Right lobe of liver (tissue), 6 donors: ENCODE data around the gene SLC26A11. TPM values are rescaled to one million over a fixed set of nuclear protein-coding genes. Genes with fewer than 3 reads are reported as not detected.
"Not testable (repeated sequence)": the region's sequence is repeated elsewhere in the genome, so short reads cannot be mapped to it uniquely, and the experiment has no call there.

Source experiments
- ATAC-seq, 4 donors: fragments of 200-7000 bp; cut with Tn5 transposase; one replicate each; pipeline ENCODE4 v1.9.1; 2020; ENCODE audit warnings: mild to moderate bottlenecking in 4 of 4, moderate library complexity in 4 of 4
- DNase-seq, 3 donors: peaks; one replicate each; pipeline ENCODE4 v3.0.0-alpha.2; 2020
- H3K27ac ChIP-seq, 3 donors: fragments of 200-600 bp; one replicate each; pipeline ENCODE4 v1.8.0; 2022
- H3K27me3 ChIP-seq, 2 donors: fragments of 200-600 bp; one replicate each; pipeline ENCODE4 v1.8.0; 2022
- H3K36me3 ChIP-seq, 4 donors: fragments of 200-600 bp; sonication (generic) in 1 of 4; one replicate each; pipeline versions ENCODE4 v1.5.1 to v1.8.0; 2017 to 2022; ENCODE audit warnings: control low read depth in 1 of 4
- H3K4me1 ChIP-seq, 4 donors: fragments of 200-600 bp; sonication (generic) in 1 of 4; one replicate each; pipeline versions ENCODE4 v1.5.1 to v1.8.0; 2017 to 2022; ENCODE audit warnings: control low read depth in 1 of 4
- H3K4me3 ChIP-seq, 3 donors: fragments of 200-600 bp; one replicate each; pipeline ENCODE4 v1.8.0; 2022
- H3K9me3 ChIP-seq, 4 donors: fragments of 200-600 bp; sonication (generic) in 1 of 4; one replicate each; pipeline versions ENCODE4 v1.5.1 to v1.8.0; 2017 to 2022; ENCODE audit warnings: control low read depth in 1 of 4
- POLR2A ChIP-seq: fragments of 450-650 bp; IDR thresholded peaks from one replicate; pipeline ENCODE4 v1.6.1; 2017; ENCODE audit warnings: antibody characterized with exemption, mild to moderate bottlenecking
- WGBS: methylation state at CpG from one replicate; pipeline ENCODE4 v1.1.6; 2018; ENCODE audit warnings: low coverage, low lambda C conversion rate; ENCODE audit not compliant: insufficient coverage; ENCODE audit errors: missing lambda C conversion rate; 5-methylcytosine and 5-hydroxymethylcytosine counted together
- intact Hi-C, 2 donors: fragments of 100-400 bp; cut with DNase I; formaldehyde crosslinking; loops; one replicate each; pipeline versions ENCODE4 v1.11.2 to v1.14.1; 2022
- total RNA-seq, 6 experiments: library from RNA; depleted of rRNA in 2 of 6; stranded (reverse); fragments of >200 nt in 2 of 6; fragmentation: NEBNext Ultra II Directional in 3 of 6; extraction: Animal tissue kit (Norgen Biotek cat#: 25700) in 3 of 6; gene quantifications; one replicate each; pipeline versions ENCODE4 v1.1.0 to v1.2.4, GENCODE V29; 2016 to 2023
- TF ChIP-seq, protein P1 (sequence below), 4 donors: fragments of 200-600 bp in 3 of 4; fragments of 450-650 bp in 1 of 4; IDR thresholded peaks; one replicate each; pipeline versions ENCODE4 v1.5.1 to v1.8.0; 2016 to 2022; ENCODE audit warnings: antibody characterized with exemption in 4 of 4, mild to moderate bottlenecking in 2 of 4
- donor health status: DM: no; HTN: yes; CAD: no.
- donor health status: DM: no; HTN: no; CAD: no.
- donor health status: DM: no; HTN: no; CAD: no.
- donor health status: DM: no; HTN: yes; CAD: no.
- donor health status: DM: no; HTN: yes; CAD: no.

The SLC26A11 gene
- total RNA-seq, 6 experiments from 2014 or later = 5.8 to 9.8 (median 6.5) TPM

DNA sequence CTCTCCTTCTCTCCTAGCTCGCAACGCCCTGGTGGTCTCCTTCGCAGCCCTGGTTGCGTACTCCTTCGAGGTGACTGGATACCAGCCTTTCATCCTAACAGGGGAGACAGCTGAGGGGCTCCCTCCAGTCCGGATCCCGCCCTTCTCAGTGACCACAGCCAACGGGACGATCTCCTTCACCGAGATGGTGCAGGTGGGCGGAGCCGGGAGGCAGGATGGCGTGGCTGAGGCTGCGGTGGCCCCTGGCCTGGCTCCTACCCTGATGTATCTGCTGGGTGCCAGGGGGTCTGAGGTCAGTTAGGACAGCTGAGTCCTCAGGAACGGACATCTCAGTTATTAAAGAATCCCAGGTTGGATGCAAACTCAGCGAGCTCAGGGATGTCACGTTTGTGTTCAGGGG, 16.7 kb downstream of the SLC26A11 start:
- Histone ChIP-seq H3K27me3 (no peaks in the 10 kb centered on the region), H3K27ac (no peak overlapping the region), H3K4me3 (no peak overlapping the region), H3K4me1 (no peaks in the 10 kb centered on the region), H3K9me3 (peaks cover 0 to 10% (median 3%) of the 10 kb centered on the region in 4 donors), H3K36me3 (peaks cover 0 to 10% (median 0%) of the 10 kb centered on the region in 4 donors)
- TF ChIP-seq POLR2A = no peak
- TF ChIP-seq, protein P1, sequence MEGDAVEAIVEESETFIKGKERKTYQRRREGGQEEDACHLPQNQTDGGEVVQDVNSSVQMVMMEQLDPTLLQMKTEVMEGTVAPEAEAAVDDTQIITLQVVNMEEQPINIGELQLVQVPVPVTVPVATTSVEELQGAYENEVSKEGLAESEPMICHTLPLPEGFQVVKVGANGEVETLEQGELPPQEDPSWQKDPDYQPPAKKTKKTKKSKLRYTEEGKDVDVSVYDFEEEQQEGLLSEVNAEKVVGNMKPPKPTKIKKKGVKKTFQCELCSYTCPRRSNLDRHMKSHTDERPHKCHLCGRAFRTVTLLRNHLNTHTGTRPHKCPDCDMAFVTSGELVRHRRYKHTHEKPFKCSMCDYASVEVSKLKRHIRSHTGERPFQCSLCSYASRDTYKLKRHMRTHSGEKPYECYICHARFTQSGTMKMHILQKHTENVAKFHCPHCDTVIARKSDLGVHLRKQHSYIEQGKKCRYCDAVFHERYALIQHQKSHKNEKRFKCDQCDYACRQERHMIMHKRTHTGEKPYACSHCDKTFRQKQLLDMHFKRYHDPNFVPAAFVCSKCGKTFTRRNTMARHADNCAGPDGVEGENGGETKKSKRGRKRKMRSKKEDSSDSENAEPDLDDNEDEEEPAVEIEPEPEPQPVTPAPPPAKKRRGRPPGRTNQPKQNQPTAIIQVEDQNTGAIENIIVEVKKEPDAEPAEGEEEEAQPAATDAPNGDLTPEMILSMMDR (IDR thresholded peaks at IDR 0.05) = no peak
- no peak for DNase-seq
- intact Hi-C loops = no loop called here
- ATAC-seq = no peak
- 93% methylated on average over 3 of the region's 17 CpGs for WGBS

DNA sequence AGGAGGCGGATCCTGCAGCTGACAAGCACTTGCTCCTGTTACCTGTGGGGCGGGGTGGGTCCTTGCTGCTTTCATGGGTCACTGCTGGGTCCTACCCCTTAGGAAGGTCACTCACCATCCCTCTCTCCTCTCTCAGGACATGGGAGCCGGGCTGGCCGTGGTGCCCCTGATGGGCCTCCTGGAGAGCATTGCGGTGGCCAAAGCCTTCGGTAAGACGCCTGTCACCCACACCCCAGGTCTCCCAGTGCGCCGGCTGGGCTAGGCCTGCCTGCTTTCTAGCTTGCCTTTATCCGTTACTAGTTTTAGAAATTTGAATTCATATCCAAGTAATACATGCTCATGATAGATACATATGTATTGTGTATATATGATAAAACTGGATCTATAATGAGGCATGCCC, 17.2 kb downstream of the SLC26A11 start:
- H3K4me3 ChIP-seq = no peak overlapping the region
- no peak for DNase-seq
- WGBS = 100% methylated on average over 1 of the region's 10 CpGs

DNA sequence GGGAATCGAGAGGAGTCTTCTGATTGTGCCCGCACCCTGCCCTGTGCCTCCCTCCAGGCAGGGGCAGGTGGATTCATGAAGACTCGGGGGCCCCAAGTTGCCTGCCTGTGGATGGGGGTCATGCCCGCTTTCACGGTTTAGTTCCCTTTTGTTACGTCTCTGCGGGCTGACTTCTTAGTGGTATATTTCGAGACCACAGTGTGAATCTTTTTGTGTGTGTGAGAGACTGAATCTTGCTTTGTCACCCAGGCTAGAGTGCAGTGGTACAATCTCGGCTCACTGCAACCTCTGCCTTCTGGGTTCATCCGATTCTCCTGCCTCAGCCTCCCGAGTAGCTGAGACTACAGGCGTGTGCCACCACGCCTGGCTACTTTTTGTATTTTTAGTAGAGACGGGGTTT, 22.3 kb downstream of the SLC26A11 start:
- no peak overlapping the region for H3K4me3 ChIP-seq
- no peak overlapping the region for H3K27ac ChIP-seq
- H3K9me3 ChIP-seq = no peaks in the 10 kb centered on the region
- H3K27me3 ChIP-seq = no peaks in the 10 kb centered on the region
- no peak for ATAC-seq
- no peak for TF ChIP-seq POLR2A
- TF ChIP-seq, protein P1 (IDR thresholded peaks at IDR 0.05) = no peak
- H3K4me1 ChIP-seq = no peaks in the 10 kb centered on the region
- 91% methylated on average over 7 of the region's 14 CpGs for WGBS
- DNase-seq = no peak
- peaks cover 0 to 11% (median 2%) of the 10 kb centered on the region in 4 donors for H3K36me3 ChIP-seq
- intact Hi-C loops = loop anchor here in 1 of 2 donors (10.0 kb wide), 1 partner anchor 148 kb away; no protein-coding TSS in a partner anchor

More for the DNA sequence above, 17.2 kb downstream of the SLC26A11 start:
- no peaks in the 10 kb centered on the region for H3K4me1 ChIP-seq
- H3K36me3 ChIP-seq = peaks cover 0 to 15% (median 0%) of the 10 kb centered on the region in 4 donors
- intact Hi-C loops = no loop called here
- H3K27ac ChIP-seq = no peak overlapping the region
- ATAC-seq = no peak
- H3K27me3 ChIP-seq = no peaks in the 10 kb centered on the region
- peaks cover 0 to 5% (median 1%) of the 10 kb centered on the region in 4 donors for H3K9me3 ChIP-seq
- TF ChIP-seq, protein P1 (IDR thresholded peaks at IDR 0.05) = no peak
- TF ChIP-seq POLR2A = no peak

DNA sequence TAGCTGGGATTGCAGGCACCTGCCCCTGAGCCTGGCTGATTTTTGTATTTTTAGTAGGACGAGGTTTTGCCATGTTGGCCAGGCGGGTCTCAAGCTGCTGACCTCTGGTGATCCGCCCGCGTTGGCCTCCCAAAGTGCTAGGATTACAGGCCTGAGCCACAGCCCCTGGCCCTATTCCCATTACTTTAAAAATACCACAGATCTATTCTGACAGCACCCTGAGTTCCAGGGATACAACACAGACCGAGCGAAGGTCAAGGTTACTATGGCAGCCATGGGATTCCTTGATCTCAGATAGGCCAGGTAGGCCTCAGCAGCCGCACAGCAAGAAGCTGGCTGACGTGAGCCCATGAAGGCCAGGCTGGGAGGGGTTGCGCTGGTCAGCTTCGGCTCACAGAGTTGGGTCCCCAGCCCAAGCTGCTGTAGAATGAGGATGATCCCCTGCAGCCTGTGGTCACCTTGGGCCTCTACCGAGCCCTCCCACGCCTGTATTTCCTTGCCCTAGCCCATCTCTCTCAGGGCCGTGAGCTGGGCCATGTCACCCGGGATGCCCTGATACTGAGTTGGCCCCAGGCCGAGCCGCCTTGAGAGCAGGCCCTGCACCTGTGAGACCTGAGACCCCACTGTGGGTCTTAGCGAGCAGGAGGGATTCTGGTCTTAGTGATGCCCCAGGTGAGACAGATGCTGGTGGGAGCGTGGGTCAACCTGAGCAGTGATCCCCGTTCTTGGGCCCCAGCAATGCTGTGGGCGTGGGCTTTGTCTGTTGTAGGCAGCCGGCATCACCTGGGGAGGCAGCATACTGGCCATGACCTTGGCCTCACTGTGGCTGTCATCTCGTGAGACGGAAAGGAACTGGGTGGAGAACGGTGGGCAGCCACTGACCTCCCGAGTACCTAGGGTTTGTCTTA, 23.6 kb downstream of the SLC26A11 start:
- TF ChIP-seq POLR2A = no peak
- TF ChIP-seq, protein P1 (IDR thresholded peaks at IDR 0.05) = no peak
- Histone ChIP-seq H3K9me3 (no peaks in the 10 kb centered on the region), H3K4me3 (no peak overlapping the region), H3K27me3 (no peaks in the 10 kb centered on the region), H3K36me3 (peaks cover 0 to 8% (median 2%) of the 10 kb centered on the region in 4 donors), H3K27ac (no peak overlapping the region), H3K4me1 (no peaks in the 10 kb centered on the region)
- WGBS = 78% methylated on average over 4 of the region's 26 CpGs
- intact Hi-C loops = loop anchor here in 1 of 2 donors (10.0 kb wide), 1 partner anchor 149 kb away; no protein-coding TSS in a partner anchor
- DNase-seq = no peak
- ATAC-seq = no peak

DNA sequence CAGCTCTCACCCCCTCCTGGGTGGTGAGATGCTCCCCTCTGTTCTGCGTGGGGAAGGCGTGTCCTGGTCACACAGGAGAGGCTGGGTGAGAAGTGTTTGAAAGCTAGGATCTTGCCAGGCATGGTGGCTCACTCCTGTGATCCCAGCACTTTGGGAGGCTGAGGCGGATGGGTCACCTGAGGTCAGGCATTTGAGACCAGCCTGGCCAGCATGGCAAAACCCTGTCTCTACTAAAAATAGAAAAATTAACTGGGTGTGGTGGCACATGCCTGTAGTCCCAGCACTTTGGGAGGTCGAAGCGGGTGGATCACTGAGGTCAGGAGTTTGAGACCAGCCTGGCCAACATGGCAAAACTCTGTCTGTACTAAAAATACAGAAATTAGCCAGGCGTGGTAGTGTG, 24.2 kb downstream of the SLC26A11 start:
- not testable (repeated sequence) for H3K27me3 ChIP-seq, H3K9me3 ChIP-seq, DNase-seq, ATAC-seq, H3K27ac ChIP-seq, H3K4me1 ChIP-seq, H3K4me3 ChIP-seq, H3K36me3 ChIP-seq
- intact Hi-C loops = loop anchor here in 1 of 2 donors (10.0 kb wide), 1 partner anchor 150 kb away; no protein-coding TSS in a partner anchor
- no CpG with 5 or more reads among the region's 6 CpGs for WGBS
